IMR-90 (cell line): ENCODE data around the gene CHAF1B. TPM values are rescaled to one million over a fixed set of nuclear protein-coding genes. Genes with fewer than 3 reads are reported as not detected.

Source experiments
- ATAC-seq: fragments of 200-7000 bp; cut with Tn5 transposase; 2 replicates; pipeline ENCODE4 v1.9.1; 2020; ENCODE audit warnings: low read depth, mild to moderate bottlenecking, moderate library complexity
- BruUV-seq: library from RNA; stranded (reverse); fragments of 400-500 nt; replicated peaks from 2 replicates; lab custom pipeline; 2021; lab: Mats Ljungman, UMichigan
- CTCF ChIA-PET: fragments of 300-600 bp; formaldehyde crosslinking; extraction: SDS; loops from one replicate; lab custom pipeline; 2021; ENCODE audit warnings: antibody characterized with exemption; lab: Yijun Ruan, JAX
- POLR2A ChIA-PET: fragments of 300-600 bp; sonication (Branson Sonifier 250); formaldehyde crosslinking; loops from one replicate; lab custom pipeline; 2022; ENCODE audit warnings: antibody characterized with exemption; ENCODE audit not compliant: unreplicated experiment; lab: Charles Lee
- DNase-seq: peaks from one replicate; pipeline ENCODE4 v3.0.0; 2013
- H2AFZ ChIP-seq: replicated peaks from 2 replicates; pipeline ENCODE3; 2013; ENCODE audit warnings: low read length, mild to moderate bottlenecking; ENCODE audit not compliant: poor library complexity
- H2AK5ac ChIP-seq: 2 replicates; pipeline ENCODE4 v1.6.1; 2013; ENCODE audit warnings: low read depth, low read length, inconsistent platforms
- H2AK9ac ChIP-seq: replicated peaks from 2 replicates; pipeline ENCODE3; 2013; ENCODE audit warnings: mild to moderate bottlenecking, low read depth, low read length, moderate library complexity; ENCODE audit not compliant: poor library complexity
- H2BK120ac ChIP-seq: 2 replicates; pipeline ENCODE4 v1.6.1; 2013; ENCODE audit warnings: low read depth, low read length, inconsistent platforms
- H2BK15ac ChIP-seq: 3 replicates; pipeline ENCODE4 v1.6.1; 2013; ENCODE audit warnings: low read depth, low read length, inconsistent platforms
- H2BK20ac ChIP-seq: 2 replicates; pipeline ENCODE4 v1.6.1; 2013; ENCODE audit warnings: low read depth, mild to moderate bottlenecking, inconsistent platforms, low read length, moderate library complexity
- H2BK5ac ChIP-seq: 2 replicates; pipeline ENCODE4 v1.6.1; 2013; ENCODE audit warnings: mild to moderate bottlenecking, low read depth, low read length, inconsistent platforms; ENCODE audit not compliant: poor library complexity, severe bottlenecking
- H3K14ac ChIP-seq: replicated peaks from 2 replicates; pipeline ENCODE4 v1.6.1; 2013; ENCODE audit warnings: low read depth, low read length, inconsistent platforms
- H3K18ac ChIP-seq: 2 replicates; pipeline ENCODE4 v1.6.1; 2013; ENCODE audit warnings: low read depth, low read length, control low read depth
- H3K23ac ChIP-seq: 2 replicates; pipeline ENCODE4 v1.6.1; 2013; ENCODE audit warnings: low read depth, low read length, inconsistent platforms
- H3K27ac ChIP-seq: 2 replicates; pipeline ENCODE4 v1.5.1; 2013; ENCODE audit warnings: mild to moderate bottlenecking, control low read depth, low read length; ENCODE audit not compliant: insufficient read depth
- H3K27me3 ChIP-seq: 2 replicates; pipeline ENCODE4 v1.6.1; 2013; ENCODE audit warnings: low read length; ENCODE audit not compliant: control insufficient read depth, insufficient read depth
- H3K36me3 ChIP-seq: 2 replicates; pipeline ENCODE4 v1.6.1; 2013; ENCODE audit warnings: low read length, mixed read lengths; ENCODE audit not compliant: control insufficient read depth, insufficient read depth
- H3K4ac ChIP-seq: 2 replicates; pipeline ENCODE4 v1.6.1; 2013; ENCODE audit warnings: low read depth, low read length, inconsistent platforms
- H3K4me1 ChIP-seq: 2 replicates; pipeline ENCODE4 v1.6.1; 2013; ENCODE audit warnings: low read length, mixed read lengths; ENCODE audit not compliant: control insufficient read depth, insufficient read depth
- H3K4me2 ChIP-seq: 2 replicates; pipeline ENCODE4 v1.6.1; 2013; ENCODE audit warnings: low read depth, mild to moderate bottlenecking, control low read depth, low read length, moderate library complexity
- H3K4me3 ChIP-seq: 2 replicates; pipeline ENCODE4 v1.5.1; 2013; ENCODE audit warnings: low read depth, mild to moderate bottlenecking, control low read depth, low read length, moderate library complexity; ENCODE audit not compliant: insufficient read depth
- H3K56ac ChIP-seq: 2 replicates; pipeline ENCODE4 v1.6.1; 2013; ENCODE audit warnings: low read length, inconsistent platforms; ENCODE audit not compliant: insufficient read depth; ENCODE audit errors: extremely low read depth
- H3K79me1 ChIP-seq, 2 experiments: 2 replicates each; pipeline ENCODE4 v1.6.1; 2013; ENCODE audit warnings: low read length in 2 of 2, inconsistent platforms in 1 of 2, low read depth in 1 of 2
- H3K9ac ChIP-seq: 2 replicates; pipeline ENCODE4 v1.6.1; 2013; ENCODE audit warnings: low read depth, low read length, control low read depth
- H3K9me1 ChIP-seq: 2 replicates; pipeline ENCODE4 v1.6.1; 2013; ENCODE audit warnings: low read length, inconsistent platforms; ENCODE audit not compliant: insufficient read depth
- H3K9me3 ChIP-seq: 2 replicates; pipeline ENCODE4 v1.6.1; 2013; ENCODE audit warnings: low read length; ENCODE audit not compliant: control insufficient read depth, insufficient read depth
- H4K20me1 ChIP-seq: 2 replicates; pipeline ENCODE4 v1.6.1; 2013; ENCODE audit warnings: low read length, inconsistent platforms; ENCODE audit not compliant: insufficient read depth
- H4K5ac ChIP-seq: 2 replicates; pipeline ENCODE4 v1.6.1; 2013; ENCODE audit warnings: mild to moderate bottlenecking, low read depth, low read length, control low read depth
- H4K8ac ChIP-seq, 2 experiments: 2 replicates each; pipeline ENCODE4 v1.6.1; 2013; ENCODE audit warnings: low read depth in 2 of 2, low read length in 2 of 2, control low read depth in 1 of 2, inconsistent platforms in 1 of 2
- H4K91ac ChIP-seq: 2 replicates; pipeline ENCODE4 v1.6.1; 2013; ENCODE audit warnings: low read depth, low read length, inconsistent platforms; ENCODE audit not compliant: insufficient read depth
- BHLHE40 ChIP-seq: fragments of 150-350 bp; IDR thresholded peaks from 2 replicates; pipeline ENCODE4 v1.6.1; 2016; ENCODE audit warnings: mild to moderate bottlenecking, low read depth, low read length
- CEBPB ChIP-seq: IDR thresholded peaks from 2 replicates; pipeline ENCODE4 v1.6.1; 2012; ENCODE audit warnings: low read depth, low read length, improper control_type of control experiment
- FOS ChIP-seq: fragments of 150-350 bp; IDR thresholded peaks from 2 replicates; pipeline ENCODE4 v1.6.1; 2016; ENCODE audit warnings: low read depth, low read length
- MAFK ChIP-seq: IDR thresholded peaks from 2 replicates; pipeline ENCODE4 v1.6.1; 2012; ENCODE audit warnings: low read depth, low read length, improper control_type of control experiment
- MXI1 ChIP-seq: IDR thresholded peaks from 2 replicates; pipeline ENCODE4 v1.6.1; 2012; ENCODE audit warnings: low read depth, mild to moderate bottlenecking, low read length, moderate library complexity, borderline replicate concordance
- NFE2L2 ChIP-seq: fragments of 150-350 bp; IDR thresholded peaks from 2 replicates; pipeline ENCODE4 v1.6.1; 2016; ENCODE audit warnings: low read depth, mild to moderate bottlenecking, low read length
- POLR2A ChIP-seq: IDR thresholded peaks from 2 replicates; pipeline ENCODE4 v1.6.1; 2012; ENCODE audit warnings: mild to moderate bottlenecking, low read depth, low read length
- RAD21 ChIP-seq: IDR thresholded peaks from 2 replicates; pipeline ENCODE4 v1.6.1; 2012; ENCODE audit warnings: low read length, improper control_type of control experiment
- RFX5 ChIP-seq: IDR thresholded peaks from 2 replicates; pipeline ENCODE4 v1.8.0; 2012; ENCODE audit warnings: low read depth, mild to moderate bottlenecking, low read length, moderate library complexity
- SMC3 ChIP-seq: fragments of 150-350 bp; IDR thresholded peaks from 2 replicates; pipeline ENCODE4 v1.6.1; 2016; ENCODE audit warnings: low read depth, mild to moderate bottlenecking, antibody characterized with exemption, low read length, moderate library complexity
- WGBS, 2 experiments: methylation state at CpG; one replicate each; pipeline versions ENCODE4 v1.1.5 to v1.1.7; 2013; ENCODE audit warnings: missing lambda C conversion rate in 2 of 2; ENCODE audit not compliant: insufficient read length in 1 of 2; ENCODE audit errors: extremely low coverage in 2 of 2; 5-methylcytosine and 5-hydroxymethylcytosine counted together
- dilution Hi-C: fragments of 300-500 bp; cut with HindIII; formaldehyde crosslinking; loops from one replicate; pipeline ENCODE4 v1.14.3; 2018; ENCODE audit warnings: low sequenced_read_pairs; ENCODE audit not compliant: unreplicated experiment
- in situ Hi-C: fragments of 300-500 bp; cut with MboI; formaldehyde crosslinking; loops from 3 replicates; pipeline ENCODE4 v1.14.3; 2019; ENCODE audit warnings: low sequenced_read_pairs, inconsistent platforms, mixed read lengths
- intact Hi-C: fragments of 100-400 bp; cut with micrococcal nuclease; formaldehyde crosslinking; loops from 2 replicates; pipeline ENCODE4 v1.10.0; 2022
- polyA plus RNA-seq, 3 experiments: library from polyadenylated mRNA; depleted of rRNA; stranded (reverse); fragments of >200 nt; gene quantifications; 2 replicates each; pipeline ENCODE4 v1.2.3, GENCODE V29; 2012; ENCODE audit warnings: low replicate concordance in 1 of 3
- total RNA-seq: library from RNA; depleted of rRNA; stranded (reverse); fragments of >200 nt; gene quantifications from 2 replicates; pipeline ENCODE4 v1.2.3, GENCODE V29; 2012
- TF ChIP-seq, protein P1 (sequence below): conservative IDR thresholded peaks from 2 replicates; pipeline ENCODE4 v1.5.1; 2012; ENCODE audit warnings: mild to moderate bottlenecking, low read depth, low read length, improper control_type of control experiment
- TF ChIP-seq, protein P2 (sequence below): fragments of 150-350 bp; IDR thresholded peaks from 2 replicates; pipeline ENCODE4 v1.6.1; 2016; ENCODE audit warnings: low read depth, mild to moderate bottlenecking, low read length, moderate library complexity, borderline replicate concordance
- TF ChIP-seq, protein P3 (sequence below): fragments of 150-350 bp; IDR thresholded peaks from 2 replicates; pipeline ENCODE4 v1.6.1; 2017; ENCODE audit warnings: mild to moderate bottlenecking, antibody characterized with exemption, low read length, low read depth

CHAF1B gene
- total and polyA plus RNA-seq, 2 of the 4 experiments (the other 2 are of a cell fraction), result 4.5 to 6.4 TPM

DNA sequence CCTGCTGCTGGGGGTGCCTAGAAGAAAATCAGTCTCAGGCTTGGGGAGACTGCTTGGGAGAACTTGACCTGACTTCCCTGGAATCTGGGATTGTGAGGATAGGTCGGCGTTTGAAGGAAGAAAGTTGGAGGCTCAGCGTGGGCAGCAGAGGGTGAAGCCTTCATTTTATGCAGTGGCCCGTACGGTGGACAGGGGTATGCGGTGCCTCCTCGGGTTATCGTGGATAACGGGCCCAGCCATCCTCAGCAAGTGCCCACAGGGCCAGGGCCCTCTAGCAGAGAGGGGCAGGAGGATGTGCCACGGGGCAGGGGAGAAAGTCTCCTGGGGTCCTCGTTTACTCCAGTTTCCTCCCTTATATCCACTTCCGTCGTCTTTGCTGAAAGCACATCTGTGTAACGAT is 34.0 kb downstream of the CHAF1B start:
- H2AK9ac ChIP-seq, result no peak overlapping the region
- dilution Hi-C loops (no loop called here), intact Hi-C loops (no loop called here), in situ Hi-C loops (no loop called here)
- H3K27me3 ChIP-seq, result no peaks in the 10 kb centered on the region
- H4K8ac ChIP-seq, result no peak overlapping the region
- no peak overlapping the region for H4K5ac ChIP-seq
- no TSS peak for BruUV-seq
- H3K4ac ChIP-seq, result no peak overlapping the region
- WGBS, 2 experiments, result 95% methylated on average over 3 of the region's 14 CpGs; no CpG with 5 or more reads in 1 of the 2 experiments
- no peaks in the 10 kb centered on the region for H3K79me1 ChIP-seq
- H3K9me3 ChIP-seq, result no peaks in the 10 kb centered on the region
- H3K18ac ChIP-seq, result no peak overlapping the region
- ATAC-seq (no peak), DNase-seq (no peak)
- H3K36me3 ChIP-seq, result no peaks in the 10 kb centered on the region; the same call in 1 of the 2 replicates
- H2BK120ac ChIP-seq, result no peak overlapping the region
- no peak overlapping the region for H2AFZ ChIP-seq
- H2BK15ac ChIP-seq, result no peak overlapping the region
- H3K4me2 ChIP-seq, result no peak overlapping the region
- H3K14ac ChIP-seq, result no peak overlapping the region
- no peaks in the 10 kb centered on the region; the same call in 1 of the 2 replicates for H3K9me1 ChIP-seq
- no peak overlapping the region for H3K27ac ChIP-seq
- no peak overlapping the region for H2AK5ac ChIP-seq
- no peak overlapping the region for H3K4me3 ChIP-seq
- no peaks in the 10 kb centered on the region for H4K20me1 ChIP-seq
- TF ChIP-seq MAFK (no peak), FOS (no peak), CEBPB (no peak), RFX5 (no peak), MXI1 (no peak), POLR2A (no peak), NFE2L2 (no peak), BHLHE40 (no peak), RAD21 (no peak), SMC3 (no peak)
- TF ChIP-seq, protein P1, sequence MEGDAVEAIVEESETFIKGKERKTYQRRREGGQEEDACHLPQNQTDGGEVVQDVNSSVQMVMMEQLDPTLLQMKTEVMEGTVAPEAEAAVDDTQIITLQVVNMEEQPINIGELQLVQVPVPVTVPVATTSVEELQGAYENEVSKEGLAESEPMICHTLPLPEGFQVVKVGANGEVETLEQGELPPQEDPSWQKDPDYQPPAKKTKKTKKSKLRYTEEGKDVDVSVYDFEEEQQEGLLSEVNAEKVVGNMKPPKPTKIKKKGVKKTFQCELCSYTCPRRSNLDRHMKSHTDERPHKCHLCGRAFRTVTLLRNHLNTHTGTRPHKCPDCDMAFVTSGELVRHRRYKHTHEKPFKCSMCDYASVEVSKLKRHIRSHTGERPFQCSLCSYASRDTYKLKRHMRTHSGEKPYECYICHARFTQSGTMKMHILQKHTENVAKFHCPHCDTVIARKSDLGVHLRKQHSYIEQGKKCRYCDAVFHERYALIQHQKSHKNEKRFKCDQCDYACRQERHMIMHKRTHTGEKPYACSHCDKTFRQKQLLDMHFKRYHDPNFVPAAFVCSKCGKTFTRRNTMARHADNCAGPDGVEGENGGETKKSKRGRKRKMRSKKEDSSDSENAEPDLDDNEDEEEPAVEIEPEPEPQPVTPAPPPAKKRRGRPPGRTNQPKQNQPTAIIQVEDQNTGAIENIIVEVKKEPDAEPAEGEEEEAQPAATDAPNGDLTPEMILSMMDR, result no peak
- TF ChIP-seq, protein P2, sequence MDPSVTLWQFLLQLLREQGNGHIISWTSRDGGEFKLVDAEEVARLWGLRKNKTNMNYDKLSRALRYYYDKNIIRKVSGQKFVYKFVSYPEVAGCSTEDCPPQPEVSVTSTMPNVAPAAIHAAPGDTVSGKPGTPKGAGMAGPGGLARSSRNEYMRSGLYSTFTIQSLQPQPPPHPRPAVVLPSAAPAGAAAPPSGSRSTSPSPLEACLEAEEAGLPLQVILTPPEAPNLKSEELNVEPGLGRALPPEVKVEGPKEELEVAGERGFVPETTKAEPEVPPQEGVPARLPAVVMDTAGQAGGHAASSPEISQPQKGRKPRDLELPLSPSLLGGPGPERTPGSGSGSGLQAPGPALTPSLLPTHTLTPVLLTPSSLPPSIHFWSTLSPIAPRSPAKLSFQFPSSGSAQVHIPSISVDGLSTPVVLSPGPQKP, result no peak
- TF ChIP-seq, protein P3, sequence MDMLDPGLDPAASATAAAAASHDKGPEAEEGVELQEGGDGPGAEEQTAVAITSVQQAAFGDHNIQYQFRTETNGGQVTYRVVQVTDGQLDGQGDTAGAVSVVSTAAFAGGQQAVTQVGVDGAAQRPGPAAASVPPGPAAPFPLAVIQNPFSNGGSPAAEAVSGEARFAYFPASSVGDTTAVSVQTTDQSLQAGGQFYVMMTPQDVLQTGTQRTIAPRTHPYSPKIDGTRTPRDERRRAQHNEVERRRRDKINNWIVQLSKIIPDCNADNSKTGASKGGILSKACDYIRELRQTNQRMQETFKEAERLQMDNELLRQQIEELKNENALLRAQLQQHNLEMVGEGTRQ, result no peak
- ChIA-PET POLR2A (no interaction called here), CTCF (interaction anchor here (0.6 to 0.8 kb wide), 3 partner anchors 17 to 534 kb away, joined by 3 to 5 read pairs (median 3); no protein-coding TSS in a partner anchor)
- no peak overlapping the region for H4K91ac ChIP-seq
- H3K9ac ChIP-seq, result no peak overlapping the region
- no peak overlapping the region for H3K56ac ChIP-seq
- no peaks in the 10 kb centered on the region for H3K4me1 ChIP-seq
- no peak overlapping the region for H2BK5ac ChIP-seq
- H2BK20ac ChIP-seq, result no peak overlapping the region
- no peak overlapping the region for H3K23ac ChIP-seq
